ENCODE results near the gene TM4SF5. TPM values are rescaled to one million over a fixed set of nuclear protein-coding genes. Genes with fewer than 3 reads are reported as not detected.

TM4SF5 gene
- total RNA-seq, 1 donor: not detected

GRCh38 chr17:4796552-4796920 lies 24.9 kb downstream of the TM4SF5 start:
- Histone ChIP-seq H2AFZ (ENCODE audit: low read length) (peak overlapping the region; percentile 80), H3K79me2 (ENCODE audit: insufficient read depth, low read length) (peaks cover 22% of the 10 kb centered on the region), H4K20me1 (ENCODE audit: insufficient read depth, low read length) (peaks cover 8% of the 10 kb centered on the region), H3K27ac (ENCODE audit: low read depth, low read length) (peak overlapping the region; percentile 74), H3K27me3 (ENCODE audit: insufficient read depth, low read length) (no peaks in the 10 kb centered on the region), H3K4me2 (ENCODE audit: insufficient read depth, low read length) (peak overlapping the region; percentile 87), H3K4me1 (ENCODE audit: insufficient read depth, low read length) (peaks cover 7% of the 10 kb centered on the region), H3K4me3 (ENCODE audit: insufficient read depth, low read length) (peak overlapping the region; percentile 90), H3K36me3 (ENCODE audit: insufficient read depth, low read length) (peaks cover 18% of the 10 kb centered on the region), H3K9me3 (ENCODE audit: low read depth, low read length) (no peaks in the 10 kb centered on the region)
- no peak for TF ChIP-seq CTCF (IDR thresholded peaks at IDR 0.05; ENCODE audit: extremely low read depth, low read depth, low read length)
- DNase-seq (ENCODE audit: insufficient read length, low spot score, missing footprints): peak; percentile 94

GRCh38 chr17:4800462-4801196 lies 28.9 kb downstream of the TM4SF5 start:
- H3K9me3 ChIP-seq (ENCODE audit: low read depth, low read length): no peaks in the 10 kb centered on the region
- H4K20me1 ChIP-seq (ENCODE audit: insufficient read depth, low read length): peaks cover 8% of the 10 kb centered on the region
- peak; percentile 14 for DNase-seq (ENCODE audit: insufficient read length, low spot score, missing footprints)
- TF ChIP-seq CTCF (IDR thresholded peaks at IDR 0.05; ENCODE audit: extremely low read depth, low read depth, low read length): no peak
- H3K36me3 ChIP-seq (ENCODE audit: insufficient read depth, low read length): peaks cover 18% of the 10 kb centered on the region
- H3K79me2 ChIP-seq (ENCODE audit: insufficient read depth, low read length): peaks cover 22% of the 10 kb centered on the region
- H2AFZ ChIP-seq (ENCODE audit: low read length): no peak overlapping the region
- peaks cover 7% of the 10 kb centered on the region for H3K4me1 ChIP-seq (ENCODE audit: insufficient read depth, low read length)
- no peak overlapping the region for H3K4me3 ChIP-seq (ENCODE audit: insufficient read depth, low read length)
- no peak overlapping the region for H3K27ac ChIP-seq (ENCODE audit: low read depth, low read length)
- H3K27me3 ChIP-seq (ENCODE audit: insufficient read depth, low read length): no peaks in the 10 kb centered on the region
- H3K4me2 ChIP-seq (ENCODE audit: insufficient read depth, low read length): no peak overlapping the region

GRCh38 chr17:4802228-4802627 lies 30.5 kb downstream of the TM4SF5 start, which contains the start of gene C17orf114:
Gene C17orf114, minus strand, starts transcription at chr17:4802328.
- Histone ChIP-seq H2AFZ (ENCODE audit: low read length) (no peak within 1 kb of the TSS), H3K4me3 (ENCODE audit: insufficient read depth, low read length) (no peak within 1 kb of the TSS), H4K20me1 (ENCODE audit: insufficient read depth, low read length) (peaks cover 2% of the 10 kb centered on the region), H3K27ac (ENCODE audit: low read depth, low read length) (no peak within 1 kb of the TSS), H3K36me3 (ENCODE audit: insufficient read depth, low read length) (peaks cover 18% of the 10 kb centered on the region), H3K4me1 (ENCODE audit: insufficient read depth, low read length) (peaks cover 6% of the 10 kb centered on the region), H3K79me2 (ENCODE audit: insufficient read depth, low read length) (peaks cover 9% of the 10 kb centered on the region), H3K9me3 (ENCODE audit: low read depth, low read length) (no peaks in the 10 kb centered on the region), H3K4me2 (ENCODE audit: insufficient read depth, low read length) (no peak within 1 kb of the TSS), H3K27me3 (ENCODE audit: insufficient read depth, low read length) (no peaks in the 10 kb centered on the region)
- TF ChIP-seq CTCF (IDR thresholded peaks at IDR 0.05; ENCODE audit: extremely low read depth, low read depth, low read length): no peak
- DNase-seq (ENCODE audit: insufficient read length, low spot score, missing footprints): peak; percentile 46

GRCh38 chr17:4806456-4806776 lies 34.7 kb downstream of the TM4SF5 start:
- DNase-seq (ENCODE audit: insufficient read length, low spot score, missing footprints): no peak
- no peaks in the 10 kb centered on the region for H3K9me3 ChIP-seq (ENCODE audit: low read depth, low read length)
- H3K36me3 ChIP-seq (ENCODE audit: insufficient read depth, low read length): peaks cover 23% of the 10 kb centered on the region
- peaks cover 3% of the 10 kb centered on the region for H3K79me2 ChIP-seq (ENCODE audit: insufficient read depth, low read length)
- H3K4me3 ChIP-seq (ENCODE audit: insufficient read depth, low read length): peak overlapping the region; percentile 81
- peak overlapping the region; percentile 93 for H3K4me2 ChIP-seq (ENCODE audit: insufficient read depth, low read length)
- H2AFZ ChIP-seq (ENCODE audit: low read length): peak overlapping the region; percentile 88
- H3K27ac ChIP-seq (ENCODE audit: low read depth, low read length): no peak overlapping the region
- TF ChIP-seq CTCF (IDR thresholded peaks at IDR 0.05; ENCODE audit: extremely low read depth, low read depth, low read length): no peak
- peaks cover 13% of the 10 kb centered on the region for H3K4me1 ChIP-seq (ENCODE audit: insufficient read depth, low read length)
- H3K27me3 ChIP-seq (ENCODE audit: insufficient read depth, low read length): no peaks in the 10 kb centered on the region
- no peaks in the 10 kb centered on the region for H4K20me1 ChIP-seq (ENCODE audit: insufficient read depth, low read length)

Measured in osteoblast (primary cell).